Common myeloid progenitor, CD34-positive (primary cell): Measurements from ENCODE around the gene STOM. TPM values are rescaled to one million over a fixed set of nuclear protein-coding genes. Genes with fewer than 3 reads are reported as not detected.

ENCODE experiments used
- CTCF ChIA-PET: fragments of 350-600 bp; sonication (Branson Sonifier 250); formaldehyde crosslinking; loops from one replicate; lab custom pipeline; 2021; ENCODE audit warnings: antibody characterized with exemption; lab: Charles Lee
- POLR2A ChIA-PET: fragments of 350-600 bp; sonication (Branson Sonifier 250); formaldehyde crosslinking; loops from one replicate; lab custom pipeline; 2021; ENCODE audit warnings: antibody characterized with exemption; lab: Charles Lee
- DNase-seq, 3 donors: peaks; one replicate each; pipeline versions ENCODE4 v3.0.0 to v3.0.0-alpha.2; 2013
- H3K27ac ChIP-seq, 2 experiments: 1 replicate in 1 of 2; 2 replicates in 1 of 2; pipeline ENCODE4 v1.7.0; 2013; ENCODE audit warnings: inconsistent platforms in 2 of 2, low read length in 2 of 2, mild to moderate bottlenecking in 2 of 2, low read depth in 1 of 2, moderate library complexity in 1 of 2; ENCODE audit not compliant: severe bottlenecking in 2 of 2, insufficient read depth in 1 of 2, poor library complexity in 1 of 2
- H3K27me3 ChIP-seq, 5 experiments: replicated peaks in 2 of 5; 1 replicate in 3 of 5; 2 replicates in 2 of 5; pipeline versions ENCODE4 v1.6.1 to v1.7.0; 2013; ENCODE audit warnings: low read length in 4 of 5, mild to moderate bottlenecking in 2 of 5, moderate library complexity in 2 of 5, inconsistent platforms in 1 of 5; ENCODE audit not compliant: insufficient read depth in 5 of 5, control insufficient read depth in 4 of 5
- H3K36me3 ChIP-seq, 4 experiments: 1 replicate in 2 of 4; 2 replicates in 2 of 4; pipeline versions ENCODE4 v1.6.1 to v1.7.0; 2013; ENCODE audit warnings: low read length in 3 of 4, control low read depth in 1 of 4, mild to moderate bottlenecking in 1 of 4; ENCODE audit not compliant: control insufficient read depth in 4 of 4, insufficient read depth in 4 of 4
- H3K4me1 ChIP-seq, 4 experiments: 1 replicate in 3 of 4; 2 replicates in 1 of 4; pipeline versions ENCODE4 v1.6.1 to v1.7.1; 2013; ENCODE audit warnings: low read length in 3 of 4, mild to moderate bottlenecking in 3 of 4, control low read depth in 1 of 4, inconsistent platforms in 1 of 4, moderate library complexity in 1 of 4; ENCODE audit not compliant: control insufficient read depth in 4 of 4, insufficient read depth in 4 of 4; ENCODE audit errors: control extremely low read depth in 1 of 4
- H3K4me3 ChIP-seq, 7 experiments: 1 replicate in 4 of 7; 2 replicates in 3 of 7; pipeline versions ENCODE4 v1.5.1 to v1.7.0; 2013; ENCODE audit warnings: mild to moderate bottlenecking in 7 of 7, low read length in 6 of 7, moderate library complexity in 6 of 7, inconsistent platforms in 2 of 7, low read depth in 2 of 7, control low read depth in 1 of 7; ENCODE audit not compliant: insufficient read depth in 4 of 7, control insufficient read depth in 1 of 7; ENCODE audit errors: extremely low read depth in 1 of 7
- H3K9me3 ChIP-seq, 5 experiments: 1 replicate in 4 of 5; 2 replicates in 1 of 5; pipeline versions ENCODE4 v1.6.1 to v1.7.1; 2013; ENCODE audit warnings: low read length in 4 of 5, mild to moderate bottlenecking in 2 of 5, inconsistent platforms in 1 of 5, low read depth in 1 of 5, moderate library complexity in 1 of 5; ENCODE audit not compliant: control insufficient read depth in 4 of 5, insufficient read depth in 2 of 5; ENCODE audit errors: control extremely low read depth in 1 of 5
- WGBS: methylation state at CpG from one replicate; pipeline ENCODE4 v1.1.5; 2013; ENCODE audit not compliant: insufficient coverage; 5-methylcytosine and 5-hydroxymethylcytosine counted together
- polyA plus RNA-seq: library from polyadenylated mRNA; unstranded; fragments of 120-200 nt; gene quantifications from one replicate; pipeline ENCODE4 v1.2.1, GENCODE V29; 2013

Gene STOM
- 113 TPM for polyA plus RNA-seq

- POLR2A ChIA-PET = interaction anchor here (0.6 to 1.1 kb wide), 4 partner anchors 16 to 248 kb away, joined by 3 to 4 read pairs (median 3); no protein-coding TSS in a partner anchor
- peaks cover 35 to 81% (median 65%) of the 10 kb centered on the region in 4 experiments for H3K4me1 ChIP-seq
Observed at GRCh38 chr9:121369595-121370265, at the start of gene STOM. Gene STOM (minus strand): TSS chr9:121370250. CDS start chr9:121370187, 63 bp downstream.

GRCh38 chr9:121411993-121412392, 41.9 kb upstream of the STOM start:
- POLR2A ChIA-PET = interaction anchor here (1.1 kb wide), 1 partner anchor 61 kb away, joined by 5 read pairs; no protein-coding TSS in a partner anchor

More at GRCh38 chr9:121369595-121370265, at the start of gene STOM:
- DNase-seq = peak; percentile 97 to 99 (median 99)
- Histone ChIP-seq H3K27ac (peak within 1 kb of the TSS; percentile 96 to 98), H3K4me3 (peak within 1 kb of the TSS; percentile 27 to 86 (median 71)), H3K27me3 (no peaks in the 10 kb centered on the region), H3K36me3 (peaks cover 0 to 3% (median 0%) of the 10 kb centered on the region in 4 experiments), H3K9me3 (no peaks in the 10 kb centered on the region)
- CTCF ChIA-PET = interaction anchor here (0.7 to 1.4 kb wide), 6 partner anchors 12 to 50 kb away, joined by 3 to 10 read pairs (median 4); no protein-coding TSS in a partner anchor
- under 1% methylated on average over 35 of the region's 52 CpGs for WGBS

GRCh38 chr9:121405899-121406298, 35.8 kb upstream of the STOM start:
- ChIA-PET POLR2A (no interaction called here), CTCF (interaction anchor here (0.7 to 10.4 kb wide), 2 partner anchors 88 to 244 kb away, joined by 3 to 236 read pairs; no protein-coding TSS in a partner anchor)
- Histone ChIP-seq H3K4me1 (no peaks in the 10 kb centered on the region), H3K4me3 (no peak overlapping the region), H3K27ac (no peak overlapping the region), H3K36me3 (no peaks in the 10 kb centered on the region), H3K9me3 (peaks cover 0 to 10% (median 0%) of the 10 kb centered on the region in 5 experiments), H3K27me3 (no peaks in the 10 kb centered on the region)
- peak in 1 of 3 donors; percentile 13 for DNase-seq
- no CpG with 5 or more reads among the region's 1 CpG for WGBS

More at GRCh38 chr9:121411993-121412392, 41.9 kb upstream of the STOM start:
- Histone ChIP-seq H3K36me3 (no peaks in the 10 kb centered on the region), H3K4me1 (no peaks in the 10 kb centered on the region), H3K27me3 (no peaks in the 10 kb centered on the region), H3K4me3 (no peak overlapping the region), H3K9me3 (no peaks in the 10 kb centered on the region), H3K27ac (no peak overlapping the region)
- CTCF ChIA-PET = interaction anchor here (0.9 kb wide), 1 partner anchor 13 kb away, joined by 4 read pairs; no protein-coding TSS in a partner anchor
- WGBS = 94% methylated on average over 3 of the region's 3 CpGs
- no peak for DNase-seq

- DNase-seq = no peak
- H3K36me3 ChIP-seq = no peaks in the 10 kb centered on the region
- 83% methylated on average over 1 of the region's 2 CpGs for WGBS
- no peaks in the 10 kb centered on the region for H3K27me3 ChIP-seq
- no peak overlapping the region for H3K4me3 ChIP-seq
- H3K27ac ChIP-seq = no peak overlapping the region
- ChIA-PET POLR2A (interaction anchor here (1.1 kb wide), 1 partner anchor 11 kb away, joined by 6 read pairs; no protein-coding TSS in a partner anchor), CTCF (interaction anchor here (7.5 to 10.4 kb wide), 2 partner anchors 87 to 191 kb away, joined by 80 to 236 read pairs; no protein-coding TSS in a partner anchor)
- peaks cover 0 to 2% (median 0%) of the 10 kb centered on the region in 4 experiments for H3K4me1 ChIP-seq
- H3K9me3 ChIP-seq = peaks cover 0 to 10% (median 0%) of the 10 kb centered on the region in 5 experiments
Observed at GRCh38 chr9:121404906-121405305, 34.9 kb upstream of the STOM start.

GRCh38 chr9:121399883-121400607, 30.0 kb upstream of the STOM start:
- ChIA-PET CTCF (interaction anchor here (0.6 to 10.4 kb wide), 30 partner anchors 9 to 644 kb away, joined by 3 to 236 read pairs (median 4); partner anchors contain the start of gene GSN), POLR2A (interaction anchor here (0.6 kb wide), 1 partner anchor 80 kb away, joined by 4 read pairs; no protein-coding TSS in a partner anchor)
- H3K36me3 ChIP-seq = peaks cover 0 to 2% (median 0%) of the 10 kb centered on the region in 4 experiments
- H3K9me3 ChIP-seq = peaks cover 0 to 8% (median 0%) of the 10 kb centered on the region in 5 experiments
- no peak overlapping the region for H3K27ac ChIP-seq
- H3K27me3 ChIP-seq = no peaks in the 10 kb centered on the region
- 84% methylated on average over 4 of the region's 9 CpGs for WGBS
- peak; percentile 75 to 90 (median 86) for DNase-seq
- H3K4me1 ChIP-seq = peaks cover 0 to 29% (median 5%) of the 10 kb centered on the region in 4 experiments
- H3K4me3 ChIP-seq = no peak overlapping the region

- CTCF ChIA-PET = interaction anchor here (0.6 to 10.4 kb wide), 28 partner anchors 9 to 418 kb away, joined by 3 to 236 read pairs (median 4); partner anchors contain the start of gene GSN
- H3K4me1 ChIP-seq = peaks cover 3 to 36% (median 9%) of the 10 kb centered on the region in 4 experiments
- WGBS = 97% methylated on average over 4 of the region's 4 CpGs
- no peak for DNase-seq
- H3K36me3 ChIP-seq = peaks cover 0 to 2% (median 0%) of the 10 kb centered on the region in 4 experiments
- peaks cover 0 to 8% (median 0%) of the 10 kb centered on the region in 5 experiments for H3K9me3 ChIP-seq
- H3K27me3 ChIP-seq = no peaks in the 10 kb centered on the region
- POLR2A ChIA-PET = no interaction called here
- no peak overlapping the region for H3K4me3 ChIP-seq
- no peak overlapping the region for H3K27ac ChIP-seq
Observed at GRCh38 chr9:121399126-121399882, 29.3 kb upstream of the STOM start.
